ENCODE results near the gene OR5L1. TPM values are rescaled to one million over a fixed set of nuclear protein-coding genes. Genes with fewer than 3 reads are reported as not detected.

OR5L1 gene
- total and polyA plus RNA-seq, 10 donors: not detected

DNA sequence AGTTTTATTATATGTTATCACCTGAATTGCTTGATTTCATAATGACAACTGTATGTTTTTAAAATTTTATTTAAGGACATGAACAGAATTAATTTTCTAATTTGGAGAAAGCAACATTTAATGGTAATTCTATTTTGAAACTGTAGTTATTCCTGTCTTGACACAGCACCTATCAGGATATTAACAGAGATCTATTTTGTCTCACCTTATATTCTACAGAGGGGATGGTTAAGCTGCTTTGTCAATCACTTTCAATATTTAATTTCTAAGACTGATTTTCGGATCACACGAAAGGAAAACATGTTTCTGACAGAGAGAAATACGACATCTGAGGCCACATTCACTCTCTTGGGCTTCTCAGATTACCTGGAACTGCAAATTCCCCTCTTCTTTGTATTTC is 27.3 kb downstream of the OR5L1 start, which contains the start of gene OR5D16:
TSS of gene OR5D16 (plus strand) at position 301 of the 400 bp plus-strand sequence. CDS start at position 301, 0 bp downstream.
- Histone ChIP-seq H3K9me3 (peaks cover 0 to 58% (median 18%) of the 10 kb centered on the region in 8 donors), H3K27me3 (replicated peaks in 1 of 7) (no peaks in the 10 kb centered on the region), H3K4me3 (no peak within 1 kb of the TSS), H3K36me3 (no peaks in the 10 kb centered on the region), H3K27ac (no peak within 1 kb of the TSS), H3K4me1 (no peaks in the 10 kb centered on the region)
- TF ChIP-seq POLR2A (IDR thresholded peaks at IDR 0.05): no peak
- TF ChIP-seq POLR2AphosphoS5 (IDR thresholded peaks at IDR 0.05): no peak
- TF ChIP-seq CTCF (IDR thresholded peaks at IDR 0.05 in 8 of 11, conservative IDR thresholded peaks at IDR 0.05 in 3 of 11): no peak
- intact Hi-C loops (cut with DNase I; ENCODE audit: low total_unique reads): no loop called here
- WGBS, 5 donors: 18 to 45% (median 32%) methylated on average over 3 of the region's 3 CpGs
- no peak for DNase-seq

GRCh38 chr11:55847453-55847852 is 36.3 kb downstream of the OR5L1 start:
- no peak for DNase-seq
- 25 to 55% (median 44%) methylated on average over 2 of the region's 2 CpGs for WGBS, 5 donors
- no peak overlapping the region for H3K27ac ChIP-seq
- H3K27me3 ChIP-seq (replicated peaks in 1 of 7): no peaks in the 10 kb centered on the region
- H3K4me1 ChIP-seq: no peaks in the 10 kb centered on the region
- H3K9me3 ChIP-seq: peaks cover 0 to 17% (median 0%) of the 10 kb centered on the region in 8 donors
- H3K4me3 ChIP-seq: no peak overlapping the region
- no peaks in the 10 kb centered on the region for H3K36me3 ChIP-seq
- TF ChIP-seq POLR2AphosphoS5 (IDR thresholded peaks at IDR 0.05) (no peak), CTCF (IDR thresholded peaks at IDR 0.05 in 8 of 11, conservative IDR thresholded peaks at IDR 0.05 in 3 of 11) (no peak), POLR2A (IDR thresholded peaks at IDR 0.05) (no peak)
- intact Hi-C loops (cut with DNase I; ENCODE audit: low total_unique reads): no loop called here

DNA sequence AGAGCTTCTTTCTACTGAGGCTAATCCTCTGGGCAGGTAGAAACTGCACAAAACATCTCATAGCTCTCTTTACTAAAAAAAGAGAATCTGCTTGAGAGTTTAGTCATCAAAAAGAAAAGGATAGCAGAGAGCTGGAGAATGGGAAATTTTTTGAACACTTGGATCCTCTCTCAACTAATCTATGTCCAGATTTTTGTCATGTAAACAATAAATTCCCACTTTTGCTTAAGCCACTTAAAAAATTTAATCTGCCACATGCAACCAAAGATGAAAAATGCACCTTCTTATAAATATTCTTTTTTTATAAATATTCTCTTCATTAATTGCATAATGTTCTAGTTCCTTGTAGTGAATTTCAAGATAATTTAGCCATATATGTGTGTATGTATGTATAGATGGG is 37.9 kb downstream of the OR5L1 start:
- DNase-seq: no peak
- H3K4me3 ChIP-seq: no peak overlapping the region
- peaks cover 0 to 17% (median 0%) of the 10 kb centered on the region in 8 donors for H3K9me3 ChIP-seq
- intact Hi-C loops (cut with DNase I; ENCODE audit: low total_unique reads): no loop called here
- H3K36me3 ChIP-seq: no peaks in the 10 kb centered on the region
- TF ChIP-seq CTCF (IDR thresholded peaks at IDR 0.05 in 8 of 11, conservative IDR thresholded peaks at IDR 0.05 in 3 of 11) (no peak), POLR2AphosphoS5 (IDR thresholded peaks at IDR 0.05) (no peak), POLR2A (IDR thresholded peaks at IDR 0.05) (no peak)
- H3K27ac ChIP-seq: no peak overlapping the region
- H3K27me3 ChIP-seq (replicated peaks in 1 of 7): no peaks in the 10 kb centered on the region
- H3K4me1 ChIP-seq: no peaks in the 10 kb centered on the region

DNA sequence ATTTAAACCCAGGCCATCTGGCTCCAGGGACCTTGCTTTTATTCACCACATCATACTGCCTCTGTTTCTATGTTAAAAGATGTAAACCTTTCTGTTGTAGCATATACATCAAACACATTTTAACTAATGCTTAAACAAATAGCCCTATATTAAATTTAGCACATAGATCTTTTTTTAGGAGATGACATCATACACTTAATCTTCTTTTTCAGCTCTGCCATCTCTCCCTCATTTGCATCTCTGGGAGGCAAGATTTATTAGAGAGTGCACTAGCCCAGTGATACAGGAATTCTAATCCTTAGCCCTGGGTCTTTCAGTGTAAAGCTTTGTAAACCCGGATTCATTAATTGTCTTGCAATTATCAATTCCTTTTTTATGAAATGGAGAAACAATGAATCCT is 41.0 kb downstream of the OR5L1 start:
- H3K4me1 ChIP-seq: no peaks in the 10 kb centered on the region
- DNase-seq: no peak
- no peak overlapping the region for H3K4me3 ChIP-seq
- H3K9me3 ChIP-seq: peaks cover 0 to 5% (median 2%) of the 10 kb centered on the region in 8 donors
- H3K27ac ChIP-seq: no peak overlapping the region
- 75 to 88% (median 80%) methylated on average over 1 of the region's 1 CpG for WGBS, 5 donors
- TF ChIP-seq POLR2A (IDR thresholded peaks at IDR 0.05) (no peak), POLR2AphosphoS5 (IDR thresholded peaks at IDR 0.05) (no peak)
- no peaks in the 10 kb centered on the region for H3K36me3 ChIP-seq
- intact Hi-C loops (cut with DNase I; ENCODE audit: low total_unique reads): no loop called here
- H3K27me3 ChIP-seq (replicated peaks in 1 of 7): no peaks in the 10 kb centered on the region

- no peaks in the 10 kb centered on the region for H3K27me3 ChIP-seq (replicated peaks in 1 of 7)
- TF ChIP-seq POLR2A (IDR thresholded peaks at IDR 0.05): no peak
- TF ChIP-seq CTCF (IDR thresholded peaks at IDR 0.05 in 8 of 11, conservative IDR thresholded peaks at IDR 0.05 in 3 of 11): no peak
- no peak for TF ChIP-seq POLR2AphosphoS5 (IDR thresholded peaks at IDR 0.05)
- no peak overlapping the region for H3K27ac ChIP-seq
- H3K36me3 ChIP-seq: no peaks in the 10 kb centered on the region
- 8 to 27% (median 16%) methylated on average over 1 of the region's 1 CpG for WGBS, 5 donors
- no peaks in the 10 kb centered on the region for H3K4me1 ChIP-seq
- DNase-seq: no peak
- no peak overlapping the region for H3K4me3 ChIP-seq
- intact Hi-C loops (cut with DNase I; ENCODE audit: low total_unique reads): no loop called here
- H3K9me3 ChIP-seq: peaks cover 0 to 8% (median 3%) of the 10 kb centered on the region in 8 donors
Observed at GRCh38 chr11:55854704-55855103, 43.5 kb downstream of the OR5L1 start.

Data from spleen (tissue), 11 donors.